ENCODE data around the gene TMEM132C.

The TMEM132C gene

GRCh38 chr12:128621304-128621703 lies 354.3 kb downstream of the TMEM132C start:
- Histone ChIP-seq H4K8ac (ENCODE audit: low read length) (no peak overlapping the region), H3K36me3 (ENCODE audit: control insufficient read depth in 1 of 2, insufficient read depth in 2 of 2, low read depth in 1 of 2, low read length in 2 of 2) (no peaks in the 10 kb centered on the region), H2BK120ac (ENCODE audit: low read depth, low read length) (no peak overlapping the region), H3K9me3 (ENCODE audit: control insufficient read depth, low read length) (no peaks in the 10 kb centered on the region), H2AFZ (ENCODE audit: low read depth, low read length) (no peak overlapping the region), H3K27ac (ENCODE audit: low read length, poor library complexity, severe bottlenecking) (no peak overlapping the region), H3K14ac (ENCODE audit: low read length in 2 of 2) (no peak overlapping the region), H3K23ac (ENCODE audit: low read length in 2 of 2) (no peak overlapping the region), H4K91ac (ENCODE audit: low read length) (no peak overlapping the region), H3K27me3 (ENCODE audit: control insufficient read depth in 1 of 2, insufficient read depth in 1 of 2, low read length in 2 of 2) (peaks cover 0 to 5% of the 10 kb centered on the region in 2 experiments), H3K18ac (ENCODE audit: low read depth in 1 of 2, low read length in 2 of 2) (no peak overlapping the region), H2BK15ac (ENCODE audit: low read depth, poor library complexity, severe bottlenecking) (no peak overlapping the region), H3K79me1 (replicated peaks; ENCODE audit: low read length, poor library complexity, severe bottlenecking) (no peaks in the 10 kb centered on the region), H2BK12ac (ENCODE audit: low read length in 2 of 2) (no peak overlapping the region), H2AK5ac (ENCODE audit: low read length, severe bottlenecking) (no peak overlapping the region), H3K9ac (ENCODE audit: low read length) (no peak overlapping the region), H3K4me2 (ENCODE audit: low read length, poor library complexity, severe bottlenecking) (no peak overlapping the region), H3K4ac (ENCODE audit: low read depth in 1 of 2, low read length in 2 of 2) (no peak overlapping the region), H3K4me1 (ENCODE audit: control insufficient read depth, insufficient read depth, low read depth, low read length) (no peaks in the 10 kb centered on the region), H3K4me3 (ENCODE audit: insufficient read depth in 1 of 2, low read depth in 1 of 2, low read length in 2 of 2) (no peak overlapping the region), H2BK5ac (ENCODE audit: low read depth, low read length, poor library complexity, severe bottlenecking) (no peak overlapping the region)
- 80% methylated on average over 8 of the region's 8 CpGs for WGBS
- no peak for DNase-seq

GRCh38 chr12:128623748-128624147 lies 356.8 kb downstream of the TMEM132C start:
- no peaks in the 10 kb centered on the region for H3K36me3 ChIP-seq (ENCODE audit: control insufficient read depth in 1 of 2, insufficient read depth in 2 of 2, low read depth in 1 of 2, low read length in 2 of 2)
- no peak overlapping the region for H2BK120ac ChIP-seq (ENCODE audit: low read depth, low read length)
- H3K9me3 ChIP-seq (ENCODE audit: control insufficient read depth, low read length), result no peaks in the 10 kb centered on the region
- no peak overlapping the region for H3K4me2 ChIP-seq (ENCODE audit: low read length, poor library complexity, severe bottlenecking)
- H4K8ac ChIP-seq (ENCODE audit: low read length), result no peak overlapping the region
- no peaks in the 10 kb centered on the region for H3K79me1 ChIP-seq (replicated peaks; ENCODE audit: low read length, poor library complexity, severe bottlenecking)
- no peak overlapping the region for H2BK15ac ChIP-seq (ENCODE audit: low read depth, poor library complexity, severe bottlenecking)
- H3K9ac ChIP-seq (ENCODE audit: low read length), result no peak overlapping the region
- no peak overlapping the region for H2BK12ac ChIP-seq (ENCODE audit: low read length in 2 of 2)
- no peak overlapping the region for H2BK5ac ChIP-seq (ENCODE audit: low read depth, low read length, poor library complexity, severe bottlenecking)
- H3K23ac ChIP-seq (ENCODE audit: low read length in 2 of 2), result no peak overlapping the region
- no peak overlapping the region for H3K14ac ChIP-seq (ENCODE audit: low read length in 2 of 2)
- DNase-seq, result no peak
- H3K4me3 ChIP-seq (ENCODE audit: insufficient read depth in 1 of 2, low read depth in 1 of 2, low read length in 2 of 2), result no peak overlapping the region
- no peak overlapping the region for H3K27ac ChIP-seq (ENCODE audit: low read length, poor library complexity, severe bottlenecking)
- H3K4ac ChIP-seq (ENCODE audit: low read depth in 1 of 2, low read length in 2 of 2), result no peak overlapping the region
- 92% methylated on average over 6 of the region's 6 CpGs for WGBS
- H3K4me1 ChIP-seq (ENCODE audit: control insufficient read depth, insufficient read depth, low read depth, low read length), result peaks cover 3% of the 10 kb centered on the region
- H3K27me3 ChIP-seq (ENCODE audit: control insufficient read depth in 1 of 2, insufficient read depth in 1 of 2, low read length in 2 of 2), result peaks cover 0 to 14% of the 10 kb centered on the region in 2 experiments
- no peak overlapping the region for H2AFZ ChIP-seq (ENCODE audit: low read depth, low read length)
- H2AK5ac ChIP-seq (ENCODE audit: low read length, severe bottlenecking), result no peak overlapping the region
- no peak overlapping the region for H3K18ac ChIP-seq (ENCODE audit: low read depth in 1 of 2, low read length in 2 of 2)
- H4K91ac ChIP-seq (ENCODE audit: low read length), result no peak overlapping the region

- Histone ChIP-seq H3K4me2 (ENCODE audit: low read length, poor library complexity, severe bottlenecking) (no peak overlapping the region), H2BK15ac (ENCODE audit: low read depth, poor library complexity, severe bottlenecking) (no peak overlapping the region), H3K23ac (ENCODE audit: low read length in 2 of 2) (no peak overlapping the region), H3K27ac (ENCODE audit: low read length, poor library complexity, severe bottlenecking) (no peak overlapping the region), H3K4me1 (ENCODE audit: control insufficient read depth, insufficient read depth, low read depth, low read length) (peaks cover 3% of the 10 kb centered on the region), H3K36me3 (ENCODE audit: control insufficient read depth in 1 of 2, insufficient read depth in 2 of 2, low read depth in 1 of 2, low read length in 2 of 2) (no peaks in the 10 kb centered on the region), H3K18ac (ENCODE audit: low read depth in 1 of 2, low read length in 2 of 2) (no peak overlapping the region), H3K4ac (ENCODE audit: low read depth in 1 of 2, low read length in 2 of 2) (no peak overlapping the region), H2AFZ (ENCODE audit: low read depth, low read length) (no peak overlapping the region), H2BK5ac (ENCODE audit: low read depth, low read length, poor library complexity, severe bottlenecking) (no peak overlapping the region), H2AK5ac (ENCODE audit: low read length, severe bottlenecking) (no peak overlapping the region), H3K14ac (ENCODE audit: low read length in 2 of 2) (no peak overlapping the region), H3K79me1 (replicated peaks; ENCODE audit: low read length, poor library complexity, severe bottlenecking) (no peaks in the 10 kb centered on the region), H3K9me3 (ENCODE audit: control insufficient read depth, low read length) (no peaks in the 10 kb centered on the region), H4K8ac (ENCODE audit: low read length) (no peak overlapping the region), H2BK12ac (ENCODE audit: low read length in 2 of 2) (no peak overlapping the region), H3K27me3 (ENCODE audit: control insufficient read depth in 1 of 2, insufficient read depth in 1 of 2, low read length in 2 of 2) (peaks cover 0 to 9% of the 10 kb centered on the region in 2 experiments), H3K9ac (ENCODE audit: low read length) (no peak overlapping the region), H3K4me3 (ENCODE audit: insufficient read depth in 1 of 2, low read depth in 1 of 2, low read length in 2 of 2) (no peak overlapping the region), H4K91ac (ENCODE audit: low read length) (no peak overlapping the region), H2BK120ac (ENCODE audit: low read depth, low read length) (no peak overlapping the region)
- DNase-seq, result no peak
- WGBS, result 75% methylated on average over 4 of the region's 6 CpGs
Measured at GRCh38 chr12:128626808-128627320, 359.9 kb downstream of the TMEM132C start.

- Histone ChIP-seq H3K18ac (ENCODE audit: low read depth in 1 of 2, low read length in 2 of 2) (no peak overlapping the region), H3K9ac (ENCODE audit: low read length) (no peak overlapping the region), H4K8ac (ENCODE audit: low read length) (no peak overlapping the region), H3K14ac (ENCODE audit: low read length in 2 of 2) (no peak overlapping the region), H2BK5ac (ENCODE audit: low read depth, low read length, poor library complexity, severe bottlenecking) (no peak overlapping the region), H2AK5ac (ENCODE audit: low read length, severe bottlenecking) (no peak overlapping the region), H2AFZ (ENCODE audit: low read depth, low read length) (no peak overlapping the region), H3K23ac (ENCODE audit: low read length in 2 of 2) (no peak overlapping the region), H3K79me1 (replicated peaks; ENCODE audit: low read length, poor library complexity, severe bottlenecking) (no peaks in the 10 kb centered on the region), H3K36me3 (ENCODE audit: control insufficient read depth in 1 of 2, insufficient read depth in 2 of 2, low read depth in 1 of 2, low read length in 2 of 2) (no peaks in the 10 kb centered on the region), H4K91ac (ENCODE audit: low read length) (peak overlapping the region; percentile 28), H2BK120ac (ENCODE audit: low read depth, low read length) (no peak overlapping the region), H2BK12ac (ENCODE audit: low read length in 2 of 2) (no peak overlapping the region), H3K4me2 (ENCODE audit: low read length, poor library complexity, severe bottlenecking) (no peak overlapping the region), H3K4ac (ENCODE audit: low read depth in 1 of 2, low read length in 2 of 2) (no peak overlapping the region), H3K9me3 (ENCODE audit: control insufficient read depth, low read length) (no peaks in the 10 kb centered on the region), H3K27ac (ENCODE audit: low read length, poor library complexity, severe bottlenecking) (no peak overlapping the region), H2BK15ac (ENCODE audit: low read depth, poor library complexity, severe bottlenecking) (no peak overlapping the region), H3K4me3 (ENCODE audit: insufficient read depth in 1 of 2, low read depth in 1 of 2, low read length in 2 of 2) (no peak overlapping the region), H3K4me1 (ENCODE audit: control insufficient read depth, insufficient read depth, low read depth, low read length) (peaks cover 3% of the 10 kb centered on the region), H3K27me3 (ENCODE audit: control insufficient read depth in 1 of 2, insufficient read depth in 1 of 2, low read length in 2 of 2) (peaks cover 0 to 9% of the 10 kb centered on the region in 2 experiments)
- WGBS, result 77% methylated on average over 9 of the region's 9 CpGs
- DNase-seq, result no peak
Measured at GRCh38 chr12:128627659-128628058, 360.7 kb downstream of the TMEM132C start.
